NCI-H1048 (cell line): Measurements from ENCODE around the gene DCDC2C.

ENCODE experiments used
- DNase-seq: peaks from one replicate; lab custom pipeline; 2025; lab: John Stamatoyannopoulos, UW

The DCDC2C gene

DNA sequence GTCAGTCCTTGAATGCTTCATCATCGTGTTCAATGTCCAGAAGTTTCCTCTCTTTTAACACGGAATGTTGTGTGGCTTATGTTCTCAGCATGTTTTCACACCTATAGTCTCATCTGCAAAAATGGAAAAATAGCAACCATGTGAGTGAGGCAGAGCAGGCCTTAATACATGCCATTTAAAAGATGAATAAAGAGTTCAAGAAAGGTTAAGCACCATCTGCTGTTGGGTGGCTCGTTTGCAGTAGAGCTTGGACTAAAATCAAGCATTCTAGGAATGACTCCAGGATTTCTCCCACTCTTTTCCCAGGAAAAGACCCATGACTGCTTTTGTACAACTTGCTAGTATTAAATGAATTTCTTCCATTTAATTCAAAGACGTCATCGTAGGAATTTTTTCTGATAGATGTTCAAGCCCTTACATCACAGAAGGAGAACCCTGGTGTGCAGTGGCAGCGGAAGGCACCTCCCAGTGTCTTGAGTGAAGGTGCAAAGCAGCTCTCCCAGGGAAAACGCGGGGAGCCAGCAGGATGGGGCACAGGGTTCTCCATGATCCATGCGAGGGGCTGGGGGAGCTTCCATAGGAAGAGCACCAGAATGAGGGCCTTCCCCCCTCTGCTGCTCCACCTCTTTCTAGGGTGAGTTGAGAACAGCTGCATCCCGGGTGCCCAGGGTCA lies 9.6 kb downstream of the DCDC2C start:
- no peak for DNase-seq

DNA sequence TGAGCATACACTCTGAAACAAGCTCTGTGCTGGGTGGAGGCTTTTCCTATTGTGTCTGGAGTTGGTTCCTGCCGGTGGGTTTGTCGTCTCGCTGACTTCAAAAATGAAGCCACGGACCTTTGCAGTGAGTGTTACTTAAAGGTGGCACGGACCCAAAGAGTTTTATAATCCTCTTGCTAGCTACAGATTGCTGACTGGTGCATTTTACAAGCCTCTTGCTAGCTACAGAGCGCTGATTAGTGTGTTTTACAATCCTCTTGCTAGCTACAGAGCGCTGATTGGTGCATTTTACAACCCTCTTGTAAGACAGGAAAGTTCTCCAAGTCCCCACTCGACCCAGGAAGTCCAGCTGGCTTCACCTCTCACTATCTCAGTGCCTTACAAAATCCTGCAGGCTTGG lies 15.3 kb downstream of the DCDC2C start:
- DNase-seq, result no peak

DNA sequence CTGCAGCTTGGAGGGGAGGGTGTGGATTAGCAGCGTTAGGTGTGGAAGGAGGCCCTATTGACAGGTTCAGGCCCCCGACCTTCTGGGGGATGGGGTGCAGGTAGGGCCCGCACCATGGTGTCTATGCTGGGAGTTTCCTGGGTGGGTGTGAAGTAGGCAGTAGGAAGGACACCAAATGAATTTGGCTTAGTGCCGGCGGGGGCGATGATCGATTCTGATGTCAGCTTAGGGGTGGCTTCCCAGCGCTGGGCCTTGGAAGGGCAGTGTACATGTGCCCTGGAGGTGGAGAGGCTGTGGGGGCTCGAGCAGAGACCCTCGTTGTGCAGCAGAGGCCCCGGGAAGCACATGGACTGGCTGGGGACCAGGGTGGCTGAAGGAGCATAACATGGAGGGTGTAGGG lies 21.6 kb downstream of the DCDC2C start:
- no peak for DNase-seq

DNA sequence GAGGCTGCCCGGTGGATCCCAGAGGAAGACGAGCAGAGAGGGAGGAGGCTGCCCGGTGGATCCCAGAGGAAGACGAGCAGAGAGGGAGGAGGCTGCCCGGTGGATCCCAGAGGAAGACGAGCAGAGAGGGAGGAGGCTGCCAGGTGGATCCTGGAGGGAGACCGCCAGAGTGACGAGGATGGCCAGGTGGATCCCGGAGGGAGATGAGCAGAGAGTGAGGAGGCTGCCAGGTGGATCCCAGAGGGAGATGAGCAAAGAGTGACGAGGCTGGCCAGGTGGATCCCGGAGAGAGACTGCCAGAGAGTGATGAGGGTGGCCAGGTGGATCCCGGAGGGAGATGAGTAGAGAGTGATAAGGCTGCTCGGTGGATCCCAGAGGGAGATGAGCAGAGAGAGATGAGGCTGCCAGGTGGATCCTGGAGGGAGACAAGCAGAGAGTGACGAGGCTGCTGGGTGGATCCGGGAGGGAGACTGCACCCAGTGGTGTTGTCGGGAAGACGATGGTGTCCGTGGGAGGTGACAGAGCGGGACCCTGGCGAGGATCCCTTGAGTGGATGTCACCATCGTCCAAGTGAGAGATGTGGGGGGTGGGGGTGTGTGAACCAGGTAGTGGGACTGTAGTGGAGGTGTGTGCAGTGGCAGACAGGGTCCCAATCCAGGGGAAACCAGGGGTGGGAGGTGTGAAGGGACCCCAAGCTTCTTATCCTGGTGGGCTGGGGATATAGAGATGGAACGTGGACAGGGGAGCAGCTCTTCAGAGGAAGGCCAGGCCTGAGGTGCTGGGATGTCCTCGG lies 22.3 kb downstream of the DCDC2C start:
- no peak for DNase-seq

DNA sequence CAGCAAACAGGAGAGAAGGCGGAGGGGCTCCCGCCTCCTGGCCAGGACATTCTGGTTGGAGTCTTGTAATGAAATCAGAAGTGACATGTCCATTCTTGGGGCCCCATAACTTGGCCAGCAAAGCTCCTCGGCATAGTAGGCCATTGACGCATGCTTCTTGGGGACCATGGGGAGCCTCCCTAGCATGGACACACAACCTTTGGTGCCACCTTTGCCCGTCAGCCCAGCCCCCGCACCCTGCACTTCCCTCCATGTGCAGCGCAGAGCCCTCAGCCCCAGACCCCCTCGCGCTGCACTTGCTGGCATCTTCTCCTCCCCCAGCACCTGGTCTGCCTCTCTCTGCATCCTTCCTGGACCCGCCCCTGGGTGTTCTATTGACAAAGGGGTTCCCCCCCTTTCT lies 23.1 kb downstream of the DCDC2C start:
- no peak for DNase-seq

DNA sequence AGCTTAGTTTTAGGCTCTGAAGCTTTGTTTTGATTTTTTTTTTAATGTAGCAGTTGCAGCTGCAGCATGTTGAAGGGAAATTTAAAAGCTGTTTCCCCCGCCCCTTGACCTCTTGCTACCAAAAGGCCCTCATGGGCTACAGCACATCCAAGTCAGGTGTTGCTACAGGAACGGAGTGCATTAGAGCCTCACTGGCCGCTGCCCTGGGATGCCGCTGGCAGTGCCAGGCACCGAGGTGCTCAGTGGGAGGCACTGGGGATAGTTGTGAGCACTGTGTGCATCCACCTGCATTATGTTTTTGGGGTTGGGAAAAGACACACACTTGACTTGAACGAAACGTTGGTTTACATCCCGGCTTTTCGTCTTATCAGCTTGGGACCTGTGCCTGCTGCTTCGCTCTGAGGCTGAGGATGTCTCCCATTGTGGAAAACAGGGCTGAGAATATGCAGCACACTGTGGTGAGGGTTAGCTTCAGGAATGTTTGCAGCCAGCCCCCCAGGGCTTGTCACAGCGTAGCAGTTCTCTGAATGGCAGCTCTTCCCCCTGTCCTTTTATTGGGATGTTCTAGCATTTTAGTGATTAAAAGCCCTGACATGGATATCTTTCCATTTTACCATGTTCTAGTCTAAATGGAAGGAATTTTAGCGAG lies 24.1 kb downstream of the DCDC2C start:
- DNase-seq, result no peak

DNA sequence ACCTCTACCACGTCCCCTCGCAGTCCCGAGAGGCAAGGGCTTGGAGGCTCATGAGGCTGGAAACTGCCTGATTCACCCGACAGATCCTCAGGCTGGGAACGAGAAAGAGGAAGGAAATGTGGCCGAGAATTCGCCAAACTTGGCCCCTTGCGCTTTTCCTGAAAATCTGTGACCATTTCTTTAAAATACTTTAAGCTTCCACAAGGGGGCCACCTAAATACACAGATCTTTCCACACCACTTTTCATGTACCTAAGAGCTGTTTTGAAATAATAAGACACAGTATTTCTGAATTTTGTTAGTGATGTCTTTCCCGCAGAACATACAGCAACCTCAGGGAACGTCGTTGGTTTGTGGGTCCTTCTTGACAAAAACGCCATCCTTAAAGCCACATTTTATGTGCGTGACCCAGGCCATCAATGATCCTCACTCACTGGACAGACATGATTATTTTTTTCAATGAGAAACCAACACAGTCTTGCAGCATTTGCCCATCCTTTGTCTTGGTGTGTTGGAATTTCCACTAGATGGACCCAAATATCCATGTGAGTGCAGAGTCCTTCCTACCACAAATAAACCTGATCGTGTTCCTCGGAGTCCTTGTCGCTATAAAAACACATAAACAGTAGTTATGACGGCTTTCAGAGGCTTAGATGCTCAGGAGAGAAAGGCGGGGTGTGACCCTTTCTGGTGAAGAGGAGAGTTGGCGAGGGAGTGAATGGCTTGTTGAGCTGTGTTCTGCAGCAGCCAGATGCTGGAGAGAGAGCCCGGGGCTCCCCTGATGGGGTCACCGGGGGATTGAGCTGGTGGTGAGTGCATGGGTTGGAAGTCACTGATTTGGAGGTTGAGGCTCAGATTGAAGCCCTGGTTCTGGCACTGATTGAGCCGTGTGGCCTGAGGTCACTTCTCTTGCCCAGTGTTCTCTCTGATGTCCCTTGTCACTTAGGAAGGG lies 25.0 kb downstream of the DCDC2C start:
- DNase-seq, result no peak

DNA sequence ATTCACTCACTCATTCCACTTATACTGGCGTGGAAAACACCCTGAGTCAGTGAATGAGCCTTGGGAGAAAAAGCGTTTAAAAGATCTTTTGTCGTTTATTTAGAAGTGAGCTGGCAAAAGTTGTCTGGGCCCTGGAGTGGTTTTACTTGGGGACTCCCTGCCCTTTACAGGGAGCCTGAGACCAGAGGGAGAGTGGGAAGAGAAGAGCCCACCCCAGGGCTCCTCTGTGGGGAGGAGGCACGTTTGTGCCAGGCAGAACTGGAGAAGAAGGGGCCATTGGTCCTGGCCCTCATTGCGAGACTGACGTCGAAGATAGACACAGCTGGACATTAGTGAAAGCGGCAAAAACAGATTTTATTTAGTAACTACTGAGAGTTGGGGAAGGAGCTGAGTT lies 25.7 kb downstream of the DCDC2C start:
- DNase-seq, result no peak

DNA sequence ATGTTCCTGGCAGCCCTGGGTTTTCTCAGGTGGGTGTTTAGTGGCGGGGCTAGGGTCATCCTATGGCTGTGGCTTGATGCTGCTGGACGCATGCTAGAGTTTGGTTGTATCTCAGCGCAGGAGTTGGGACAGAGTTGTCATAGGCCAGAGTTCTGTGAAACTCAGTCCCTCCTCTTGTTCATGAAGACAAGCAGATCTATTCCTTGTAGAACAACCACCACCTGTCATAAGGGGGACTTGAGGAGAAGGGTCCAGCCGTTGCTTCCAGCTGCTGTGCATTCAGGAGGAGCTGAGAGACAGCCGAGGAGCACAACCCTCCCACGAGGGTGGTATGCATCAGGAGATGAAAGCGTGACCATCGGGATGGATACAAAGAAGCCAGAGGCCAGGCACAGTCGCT lies 26.4 kb downstream of the DCDC2C start:
- DNase-seq, result no peak

DNA sequence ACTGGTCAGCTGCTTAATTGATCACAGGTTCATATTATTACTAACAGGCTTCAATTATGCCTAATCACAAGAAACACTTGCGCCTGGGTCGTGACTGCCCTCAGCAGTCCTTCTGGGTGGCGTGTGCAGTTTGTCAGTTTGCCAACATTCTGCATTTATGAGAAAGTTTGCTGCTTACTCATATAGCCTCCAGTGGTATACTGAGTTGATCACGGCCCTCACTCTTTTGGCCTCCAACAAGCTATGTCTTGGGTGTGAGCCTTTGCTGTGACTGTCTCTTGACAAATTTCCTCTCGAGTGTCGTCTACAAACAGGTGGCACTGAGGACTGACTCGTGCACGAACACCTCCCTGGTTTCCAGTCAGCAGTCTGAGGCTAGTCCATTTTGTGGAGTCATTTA lies 27.3 kb downstream of the DCDC2C start:
- no peak for DNase-seq

DNA sequence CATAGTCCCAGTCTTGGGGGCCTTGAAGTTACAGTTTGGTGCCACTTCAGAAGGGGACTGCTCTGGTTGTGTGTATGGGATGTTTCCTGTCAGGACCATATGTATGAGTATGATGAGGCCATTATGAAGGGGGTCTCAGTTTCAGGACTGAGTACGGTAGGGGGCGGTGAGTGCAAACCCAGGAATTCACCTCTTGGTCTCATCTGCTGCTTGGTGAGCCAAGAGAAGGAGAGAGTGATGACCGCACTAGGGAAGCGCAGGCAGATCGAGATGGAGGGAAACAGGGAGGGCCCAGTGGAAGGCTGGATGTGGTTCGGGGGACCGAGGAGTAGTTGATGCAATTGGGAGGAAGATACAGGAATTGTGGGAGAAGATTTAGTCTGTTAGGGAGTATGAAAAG lies 28.5 kb downstream of the DCDC2C start:
- no peak for DNase-seq

DNA sequence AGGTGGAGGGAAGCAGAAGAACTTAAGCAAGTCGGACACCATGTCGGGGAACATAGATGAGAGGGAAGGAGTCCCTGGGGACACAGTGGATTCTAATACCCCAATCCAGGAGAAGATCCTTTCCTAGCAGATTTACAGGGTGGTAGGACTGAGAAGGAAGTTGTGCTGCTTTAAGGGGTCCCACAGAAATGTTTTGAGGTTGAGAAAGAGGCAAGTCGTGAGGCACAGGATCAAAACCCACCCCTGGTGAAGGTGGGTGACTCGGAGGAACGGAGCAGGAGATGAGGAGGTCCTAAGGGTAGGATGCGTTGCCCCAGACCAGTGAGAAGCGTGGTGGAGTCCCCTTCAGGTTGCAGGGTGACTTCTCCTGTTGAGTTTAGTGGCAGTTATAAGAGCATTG lies 32.7 kb downstream of the DCDC2C start:
- no peak for DNase-seq

DNA sequence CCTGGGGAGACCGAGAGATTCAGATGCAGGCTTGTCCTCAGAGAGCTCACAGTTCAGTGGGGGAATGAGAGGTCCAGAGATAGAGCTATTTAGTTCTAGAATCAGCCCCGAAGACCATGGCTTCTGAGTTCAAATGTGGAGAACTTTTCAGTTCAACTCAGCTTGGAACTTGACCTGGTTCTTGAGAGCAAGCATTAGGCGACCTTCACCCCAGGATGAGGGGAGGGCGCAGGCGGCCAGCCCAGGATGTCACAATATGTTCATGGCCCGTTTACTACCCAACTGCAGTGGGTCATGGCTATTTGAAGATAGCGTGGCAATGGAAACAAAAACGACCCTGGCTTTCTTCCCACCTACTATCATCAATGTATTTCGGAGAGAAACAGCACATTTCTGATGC lies 33.8 kb downstream of the DCDC2C start:
- DNase-seq, result no peak

DNA sequence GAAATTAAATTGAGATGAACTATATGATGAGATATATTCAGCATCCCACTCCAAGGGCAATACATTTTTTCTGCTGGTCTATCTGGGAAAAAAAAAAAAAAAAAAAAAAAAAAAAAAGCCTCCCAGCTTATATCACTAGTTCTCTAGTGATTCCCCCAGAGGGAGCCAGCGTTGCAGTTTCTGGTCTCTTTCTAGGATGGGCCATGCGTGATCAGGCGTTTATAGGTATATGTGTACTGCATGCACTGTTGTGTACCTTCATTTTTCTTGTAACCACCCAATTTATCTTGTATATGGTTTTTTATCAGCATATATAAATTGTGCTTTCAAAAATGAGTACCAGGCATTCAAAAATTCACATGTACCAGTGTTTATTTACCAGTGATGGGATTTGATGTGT lies 35.1 kb downstream of the DCDC2C start:
- DNase-seq, result no peak

DNA sequence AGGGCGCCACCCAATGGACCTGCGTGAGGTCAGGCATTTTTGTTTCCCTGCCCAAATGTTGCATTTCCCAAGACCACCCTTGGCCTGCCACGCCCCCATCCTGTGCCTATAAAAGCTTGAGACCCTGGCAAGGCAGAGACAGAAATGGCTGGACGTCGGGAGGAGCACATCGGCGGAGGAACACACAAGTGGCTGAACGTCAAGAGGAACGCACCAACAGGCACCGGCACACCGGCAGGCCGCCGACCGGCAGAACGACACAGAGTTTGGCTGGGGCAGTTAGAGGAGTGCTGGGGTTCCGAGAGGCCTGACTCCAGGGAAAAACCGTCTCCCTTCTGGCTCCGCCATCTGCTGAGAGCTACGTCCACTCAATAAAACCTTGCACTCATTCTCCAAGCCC lies 35.9 kb downstream of the DCDC2C start:
- no peak for DNase-seq

DNA sequence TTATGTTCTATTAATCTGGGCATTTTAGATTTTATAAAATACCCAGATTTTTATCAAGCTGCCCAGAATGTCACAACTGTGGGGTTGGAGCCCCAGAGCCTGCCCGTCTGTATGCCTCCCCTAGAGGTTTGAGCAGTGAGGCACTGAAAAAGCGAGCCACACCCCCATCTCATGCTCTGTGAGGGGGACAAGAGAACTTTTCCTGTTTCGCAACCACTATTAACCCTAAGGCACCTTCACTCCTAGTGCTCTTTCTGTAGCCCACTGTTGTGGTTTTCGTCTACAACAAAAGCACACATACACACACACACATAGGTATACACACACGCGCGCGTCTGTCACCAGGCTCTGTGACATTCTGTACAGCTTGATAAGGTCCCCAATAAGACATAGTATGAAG lies 38.0 kb downstream of the DCDC2C start:
- DNase-seq, result no peak

DNA sequence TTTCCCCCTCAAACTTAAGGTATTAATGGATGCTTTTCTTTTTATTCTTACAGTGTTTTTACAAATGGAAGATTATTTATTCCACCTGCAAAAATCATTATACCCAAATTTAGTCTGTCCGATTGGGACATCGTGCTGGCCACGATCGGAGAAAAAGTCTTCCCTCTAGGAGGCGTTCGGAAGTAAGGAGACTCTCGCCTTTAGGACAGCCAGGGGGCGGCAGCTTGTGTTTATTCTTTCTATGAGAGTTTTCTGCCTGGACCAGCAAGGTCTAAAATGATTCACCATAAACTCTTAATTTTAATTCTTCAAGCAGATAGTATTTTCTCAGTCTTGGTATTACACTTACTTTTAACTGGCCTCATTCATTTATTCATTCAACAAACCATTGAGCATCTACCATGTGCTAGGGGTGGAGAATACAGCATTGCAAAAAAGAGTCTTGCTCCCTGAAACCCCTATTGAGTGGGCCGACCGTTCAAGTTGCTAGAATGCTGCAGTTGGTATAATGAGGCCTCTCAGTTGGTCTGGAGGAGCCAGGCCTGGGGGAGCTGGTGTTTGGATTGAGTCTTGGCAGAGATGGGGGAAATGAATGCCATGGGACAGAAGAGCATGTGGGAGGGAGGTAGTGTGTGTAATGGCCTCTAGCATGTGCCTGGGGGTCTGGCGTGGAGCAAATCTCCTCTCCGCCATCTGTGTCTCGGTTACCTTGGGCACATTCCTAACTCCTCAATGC lies 38.7 kb downstream of the DCDC2C start:
- DNase-seq, result no peak

DNA sequence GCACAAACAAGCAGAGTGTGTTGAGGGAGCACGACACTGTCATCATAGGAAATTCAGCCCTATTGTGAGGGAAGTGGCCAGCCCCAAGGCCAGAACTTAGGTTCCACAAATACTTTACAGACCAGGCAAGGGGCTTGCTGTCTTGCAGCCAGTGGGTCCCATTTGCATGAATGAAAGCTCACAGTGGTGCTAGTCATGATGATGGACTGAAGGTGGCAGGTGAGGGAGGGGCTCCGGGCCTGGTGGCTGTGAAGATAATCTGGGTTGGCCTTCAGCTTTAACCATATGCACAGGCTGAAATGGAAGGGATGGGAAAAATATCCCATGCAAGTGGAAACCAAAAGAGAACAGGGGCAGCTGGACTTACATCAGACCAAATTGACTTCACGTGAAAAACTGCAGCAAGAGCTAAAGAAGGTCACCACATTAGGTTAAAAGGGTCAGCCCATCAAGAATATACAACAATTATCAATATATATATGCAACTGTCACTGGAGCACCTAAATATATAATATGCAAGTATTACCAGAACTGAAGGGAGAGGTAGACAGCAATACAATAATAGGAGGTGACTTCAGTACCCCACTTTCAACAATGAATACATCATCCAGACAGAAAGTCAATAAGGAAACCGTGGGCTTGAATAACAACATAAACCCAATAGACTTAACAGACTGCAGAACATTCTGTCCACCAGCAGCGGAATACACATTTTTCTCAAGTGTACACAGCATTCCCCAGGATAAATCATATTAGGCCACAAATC lies 39.6 kb downstream of the DCDC2C start:
- no peak for DNase-seq

DNA sequence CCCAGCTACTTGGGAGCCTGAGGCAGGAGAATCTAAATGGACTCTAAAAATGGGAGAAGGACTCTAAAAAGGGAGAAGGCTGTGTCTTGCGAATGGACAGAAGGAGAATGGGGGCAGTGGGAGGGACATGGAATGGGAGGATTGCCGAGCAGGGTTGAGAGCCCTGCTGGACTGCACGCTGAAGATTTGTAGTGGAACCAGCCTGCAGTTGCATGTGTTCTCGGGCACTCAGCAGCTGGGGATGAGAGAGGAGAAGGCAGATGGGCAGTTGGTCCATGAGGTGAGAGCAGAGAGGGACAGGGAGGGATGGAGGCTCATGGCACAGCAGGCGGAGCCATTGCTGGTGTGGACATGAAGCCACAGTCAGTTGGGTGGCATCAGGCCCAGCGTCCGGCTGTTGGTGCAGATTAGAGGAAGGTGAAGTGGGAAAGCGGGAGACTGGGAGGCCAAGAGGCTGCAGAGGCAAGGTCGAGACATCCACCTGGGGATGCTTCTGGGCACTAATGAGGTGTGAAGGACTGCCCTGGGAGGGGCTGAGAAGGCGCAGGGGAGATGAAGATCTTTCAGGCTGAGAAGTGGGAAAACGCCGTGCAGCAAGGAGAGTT lies 40.7 kb downstream of the DCDC2C start:
- DNase-seq, result no peak

DNA sequence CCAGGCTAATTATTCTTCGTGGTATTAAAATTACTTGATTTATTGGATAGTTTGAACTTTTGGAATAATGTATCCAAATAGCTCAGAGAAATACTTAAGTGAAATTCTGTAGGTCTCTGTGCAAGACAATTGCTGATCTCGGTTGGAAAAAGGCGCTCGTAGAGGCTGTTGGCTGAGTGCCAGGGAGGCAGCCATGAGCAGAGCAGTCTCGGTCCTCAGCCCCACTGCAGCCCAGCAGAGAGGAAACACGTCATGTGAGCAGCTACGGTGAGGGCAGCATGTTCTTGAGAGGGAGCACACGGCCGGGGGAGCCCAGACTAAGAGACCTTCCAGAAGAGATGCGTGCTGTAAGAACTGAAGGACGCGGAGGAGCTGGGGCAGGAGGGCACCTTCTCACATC lies 42.5 kb downstream of the DCDC2C start:
- DNase-seq, result no peak
